NCI-H2196 (cell line): Measurements from ENCODE around the gene SPEN.
"Not testable (repeated sequence)": the region's sequence is repeated elsewhere in the genome, so short reads cannot be mapped to it uniquely, and the experiment has no call there.

Source experiments
- DNase-seq: peaks from one replicate; lab custom pipeline; 2025; ENCODE audit not compliant: unreplicated experiment; lab: John Stamatoyannopoulos, UW

Gene SPEN

GRCh38 chr1:15834406-15835204 lies 12.9 kb upstream of the SPEN start:
- DNase-seq: peak; percentile 95

GRCh38 chr1:15835205-15835740 lies 12.2 kb upstream of the SPEN start:
- DNase-seq: no peak

GRCh38 chr1:15835741-15836510 lies 11.6 kb upstream of the SPEN start:
- DNase-seq: peak; percentile 99

GRCh38 chr1:15836511-15836771 lies 11.1 kb upstream of the SPEN start:
- not testable (repeated sequence) for DNase-seq

GRCh38 chr1:15836772-15837669 lies 10.5 kb upstream of the SPEN start:
- DNase-seq: no peak

- no peak for DNase-seq
Observed at GRCh38 chr1:15837931-15838330, 9.6 kb upstream of the SPEN start.

- no peak for DNase-seq
Observed at GRCh38 chr1:15838721-15839120, 8.8 kb upstream of the SPEN start.

- no peak for DNase-seq
Observed at GRCh38 chr1:15843826-15844572, 3.5 kb upstream of the SPEN start.

- DNase-seq: not testable (repeated sequence)
Observed at GRCh38 chr1:15846056-15846455, 1.5 kb upstream of the SPEN start.

GRCh38 chr1:15847893-15848142 lies 311 bp downstream of the SPEN start:
- no peak for DNase-seq

- DNase-seq: no peak
Observed at GRCh38 chr1:15848143-15848928, 829 bp downstream of the SPEN start.

GRCh38 chr1:15848929-15849774 lies 1.6 kb downstream of the SPEN start:
- peak; percentile 83 for DNase-seq

GRCh38 chr1:15849775-15850324 lies 2.3 kb downstream of the SPEN start:
- peak; percentile 78 for DNase-seq

- no peak for DNase-seq
Observed at GRCh38 chr1:15850471-15851001, 3.0 kb downstream of the SPEN start.

- DNase-seq: no peak
Observed at GRCh38 chr1:15851210-15852035, 3.9 kb downstream of the SPEN start.

GRCh38 chr1:15852036-15852827 lies 4.7 kb downstream of the SPEN start:
- no peak for DNase-seq

- DNase-seq: no peak
Observed at GRCh38 chr1:15852828-15853302, 5.4 kb downstream of the SPEN start.
